Breast epithelium (tissue), 3 donors: ENCODE results near the gene BORCS6.

Experiments used
- CTCF ChIP-seq, 3 donors: fragments of 450-650 bp; IDR thresholded peaks; one replicate each; pipeline ENCODE4 v1.5.1; 2016 to 2017; ENCODE audit warnings: antibody characterized with exemption in 3 of 3, mild to moderate bottlenecking in 3 of 3, moderate library complexity in 3 of 3
- POLR2A ChIP-seq: fragments of 450-650 bp; IDR thresholded peaks from one replicate; pipeline ENCODE4 v1.6.1; 2016; ENCODE audit warnings: antibody characterized with exemption, mild to moderate bottlenecking, moderate library complexity
- POLR2AphosphoS5 ChIP-seq, 3 donors: sonication (generic); formaldehyde crosslinking; IDR thresholded peaks; one replicate each; pipeline ENCODE4 v1.6.1; 2017; ENCODE audit warnings: antibody characterized with exemption in 3 of 3

GRCh38 chr17:8164815-8165131 lies 25.2 kb downstream of the BORCS6 start:
- TF ChIP-seq POLR2AphosphoS5 (IDR thresholded peaks at IDR 0.05) (no peak), POLR2A (no peak), CTCF (IDR thresholded peaks at IDR 0.05) (no peak)
